Fibroblast of pulmonary artery (primary cell): ENCODE data around the gene DONSON.
A peak's percentile ranks its signal among the peaks of the same experiment; 100 is the strongest.
"Not testable (repeated sequence)": the region's sequence is repeated elsewhere in the genome, so short reads cannot be mapped to it uniquely, and the experiment has no call there.

ENCODE experiments used
- DNase-seq: peaks from one replicate; pipeline ENCODE4 v3.0.0-alpha.2; 2010; ENCODE audit warnings: low read depth
- H3K4me3 ChIP-seq: replicated peaks from 2 replicates; pipeline ENCODE4 v1.5.1; 2011; ENCODE audit warnings: low read depth, mild to moderate bottlenecking, control low read depth, low read length, moderate library complexity
- CTCF ChIP-seq: IDR thresholded peaks from 2 replicates; pipeline ENCODE4 v1.5.1; 2011; ENCODE audit warnings: mild to moderate bottlenecking, control low read depth, low read length, inconsistent platforms; ENCODE audit errors: missing control alignments

Gene DONSON

GRCh38 chr21:33588485-33589335 is at the start of gene DONSON:
Gene DONSON, minus strand, starts transcription at chr21:33588684. Its CDS starts 43 bp downstream, at chr21:33588641.
- DNase-seq, result peak; percentile 76
- H3K4me3 ChIP-seq, result peak within 1 kb of the TSS; percentile 71
- TF ChIP-seq CTCF, result no peak

- H3K4me3 ChIP-seq, result no peak overlapping the region
- no peak for DNase-seq
- TF ChIP-seq CTCF, result no peak
Observed at GRCh38 chr21:33634254-33634653, 45.8 kb upstream of the DONSON start.

- DNase-seq, H3K4me3 ChIP-seq: not testable (repeated sequence)
Observed at GRCh38 chr21:33626151-33626550, 37.7 kb upstream of the DONSON start.

- no peak overlapping the region for H3K4me3 ChIP-seq
- TF ChIP-seq CTCF, result no peak
- no peak for DNase-seq
Observed at GRCh38 chr21:33622253-33622652, 33.8 kb upstream of the DONSON start.

GRCh38 chr21:33619726-33620125 is 31.2 kb upstream of the DONSON start:
- TF ChIP-seq CTCF, result no peak
- no peak overlapping the region for H3K4me3 ChIP-seq
- DNase-seq, result no peak

- no peak overlapping the region for H3K4me3 ChIP-seq
- TF ChIP-seq CTCF, result no peak
- DNase-seq, result no peak
Observed at GRCh38 chr21:33618407-33618806, 29.9 kb upstream of the DONSON start.

GRCh38 chr21:33617565-33617964 is 29.1 kb upstream of the DONSON start:
- H3K4me3 ChIP-seq, DNase-seq: not testable (repeated sequence)

- TF ChIP-seq CTCF, result no peak
- no peak overlapping the region for H3K4me3 ChIP-seq
- DNase-seq, result no peak
Observed at GRCh38 chr21:33611006-33611744, 22.7 kb upstream of the DONSON start.
